Liver (tissue), 9 donors: ENCODE measurements around the gene RAB1A. TPM values are rescaled to one million over a fixed set of nuclear protein-coding genes. Genes with fewer than 3 reads are reported as not detected.

Source experiments
- DNase-seq: peaks from one replicate; pipeline ENCODE4 v3.0.0-alpha.2; 2017; ENCODE audit warnings: low spot score
- H3K27ac ChIP-seq, 2 donors: one replicate each; pipeline ENCODE4 v1.7.0; 2013; ENCODE audit warnings: inconsistent platforms in 2 of 2, low read length in 2 of 2, control low read depth in 1 of 2, low read depth in 1 of 2, mild to moderate bottlenecking in 1 of 2
- H3K27me3 ChIP-seq, 4 donors: one replicate each; pipeline versions ENCODE4 v1.6.1 to v1.7.0; 2013; ENCODE audit warnings: low read length in 3 of 4, inconsistent platforms in 1 of 4, mild to moderate bottlenecking in 1 of 4, moderate library complexity in 1 of 4; ENCODE audit not compliant: control insufficient read depth in 4 of 4, insufficient read depth in 4 of 4
- H3K36me3 ChIP-seq, 4 donors: one replicate each; pipeline versions ENCODE4 v1.6.1 to v1.7.0; 2013; ENCODE audit warnings: low read length in 3 of 4, mild to moderate bottlenecking in 3 of 4, low read depth in 1 of 4, moderate library complexity in 1 of 4; ENCODE audit not compliant: control insufficient read depth in 4 of 4, insufficient read depth in 3 of 4
- H3K4me1 ChIP-seq, 4 donors: one replicate each; pipeline versions ENCODE4 v1.6.1 to v1.7.0; 2013; ENCODE audit warnings: low read length in 3 of 4, mild to moderate bottlenecking in 3 of 4, moderate library complexity in 1 of 4; ENCODE audit not compliant: control insufficient read depth in 4 of 4, insufficient read depth in 4 of 4
- H3K4me3 ChIP-seq, 3 donors: one replicate each; pipeline versions ENCODE4 v1.6.1 to v1.7.0; 2013; ENCODE audit warnings: low read length in 3 of 3, control low read depth in 1 of 3, low read depth in 1 of 3, mild to moderate bottlenecking in 1 of 3
- H3K9ac ChIP-seq, 2 donors: one replicate each; pipeline ENCODE4 v1.7.0; 2013; ENCODE audit warnings: low read length in 2 of 2, mild to moderate bottlenecking in 2 of 2, moderate library complexity in 2 of 2, control low read depth in 1 of 2, low read depth in 1 of 2
- H3K9me3 ChIP-seq, 4 donors: one replicate each; pipeline versions ENCODE4 v1.6.1 to v1.7.0; 2013; ENCODE audit warnings: low read length in 3 of 4; ENCODE audit not compliant: control insufficient read depth in 4 of 4
- ATF3 ChIP-seq: IDR thresholded peaks from 2 replicates; pipeline ENCODE4 v1.6.1; 2016; ENCODE audit warnings: antibody characterized with exemption
- CTCF ChIP-seq: fragments of 150-350 bp; IDR thresholded peaks from 2 replicates; pipeline ENCODE4 v1.5.1; 2017; ENCODE audit warnings: improper control_type of control experiment, low read depth, low read length; ENCODE audit not compliant: missing input control
- EGR1 ChIP-seq, 2 donors: IDR thresholded peaks; 2 replicates each; pipeline ENCODE4 v1.6.1; 2016 to 2018; ENCODE audit warnings: antibody characterized with exemption in 2 of 2, low read depth in 2 of 2
- FOXA1 ChIP-seq: IDR thresholded peaks from 2 replicates; pipeline ENCODE4 v1.6.1; 2016; ENCODE audit warnings: antibody characterized with exemption
- FOXA2 ChIP-seq: IDR thresholded peaks from 2 replicates; pipeline ENCODE4 v1.6.1; 2016; ENCODE audit warnings: antibody characterized with exemption
- GABPA ChIP-seq, 2 donors: IDR thresholded peaks in 1 of 2; conservative IDR thresholded peaks in 1 of 2; 2 replicates each; pipeline ENCODE4 v1.6.1; 2016; ENCODE audit warnings: antibody characterized with exemption in 2 of 2, mild to moderate bottlenecking in 1 of 2, moderate library complexity in 1 of 2
- HNF4A ChIP-seq, 2 donors: conservative IDR thresholded peaks; 2 replicates each; pipeline ENCODE4 v1.6.1; 2016; ENCODE audit warnings: antibody characterized with exemption in 2 of 2, mild to moderate bottlenecking in 2 of 2
- HNF4G ChIP-seq: IDR thresholded peaks from 2 replicates; pipeline ENCODE4 v1.6.1; 2016; ENCODE audit warnings: antibody characterized with exemption
- JUND ChIP-seq, 2 donors: IDR thresholded peaks; 2 replicates each; pipeline ENCODE4 v1.6.1; 2016; ENCODE audit warnings: antibody characterized with exemption in 2 of 2
- NR2F2 ChIP-seq: IDR thresholded peaks from 2 replicates; pipeline ENCODE4 v1.6.1; 2016; ENCODE audit warnings: antibody characterized with exemption
- RAD21 ChIP-seq, 2 donors: IDR thresholded peaks; 2 replicates each; pipeline ENCODE4 v1.6.1; 2016; ENCODE audit warnings: antibody characterized with exemption in 2 of 2, mild to moderate bottlenecking in 2 of 2
- REST ChIP-seq: IDR thresholded peaks from 2 replicates; pipeline ENCODE4 v1.6.1; 2016; ENCODE audit warnings: antibody characterized with exemption, mild to moderate bottlenecking
- RXRA ChIP-seq, 2 donors: IDR thresholded peaks; 2 replicates each; pipeline ENCODE4 v1.6.1; 2017 to 2018; ENCODE audit warnings: antibody characterized with exemption in 2 of 2, mild to moderate bottlenecking in 1 of 2
- SP1 ChIP-seq: IDR thresholded peaks from 2 replicates; pipeline ENCODE4 v1.6.1; 2018; ENCODE audit warnings: antibody characterized with exemption, mild to moderate bottlenecking
- TAF1 ChIP-seq: conservative IDR thresholded peaks from 2 replicates; pipeline ENCODE4 v1.6.1; 2016; ENCODE audit warnings: antibody characterized with exemption, mild to moderate bottlenecking
- YY1 ChIP-seq: IDR thresholded peaks from 2 replicates; pipeline ENCODE4 v1.6.1; 2016; ENCODE audit warnings: antibody characterized with exemption, mild to moderate bottlenecking
- ZBTB33 ChIP-seq: IDR thresholded peaks from 2 replicates; pipeline ENCODE4 v1.6.1; 2016; ENCODE audit warnings: antibody characterized with exemption
- WGBS: extraction: QIAGEN DNeasy Blood & Tissue Kit; methylation state at CpG from one replicate; pipeline ENCODE4 v1.1.7; 2013; 5-methylcytosine and 5-hydroxymethylcytosine counted together
- polyA plus RNA-seq, 2 donors: library from polyadenylated mRNA; stranded (reverse) in 1 of 2; unstranded in 1 of 2; fragments of 200-250 nt in 1 of 2; fragments of >200 nt in 1 of 2; fragmentation: Nextera tagmentation in 1 of 2; extraction: Ambion mirVana in 1 of 2; gene quantifications; one replicate each; pipeline versions ENCODE4 v1.2.1 to v1.2.3, GENCODE V29; 2013 to 2015
- total RNA-seq, 2 donors: library from RNA; depleted of rRNA; stranded (reverse); fragments of >200 nt; gene quantifications; one replicate each; pipeline ENCODE4 v1.2.3, GENCODE V29; 2014
- donor health status: healthy.
- donor health status: healthy.
- donor health status: healthy.
- donor health status: healthy.
- donor health status: healthy.

The RAB1A gene
- total and polyA plus RNA-seq, 4 donors: 52.8 to 89.7 (median 77.8) TPM

GRCh38 chr2:65045651-65046050, 84.3 kb downstream of the RAB1A start:
- no peaks in the 10 kb centered on the region for H3K27me3 ChIP-seq
- TF ChIP-seq EGR1 (IDR thresholded peaks at IDR 0.05; ENCODE audit: low read depth in 2 of 2) (no peak), JUND (IDR thresholded peaks at IDR 0.05) (no peak), FOXA1 (no peak), REST (no peak), TAF1 (no peak), RAD21 (IDR thresholded peaks at IDR 0.05) (no peak), CTCF (no peak), GABPA (IDR thresholded peaks at IDR 0.05 in 1 of 2, conservative IDR thresholded peaks at IDR 0.05 in 1 of 2) (no peak), HNF4G (no peak), ATF3 (no peak), YY1 (no peak), NR2F2 (no peak), ZBTB33 (no peak)
- peaks cover 0 to 3% (median 0%) of the 10 kb centered on the region in 4 donors for H3K36me3 ChIP-seq

GRCh38 chr2:65044097-65044735, 85.7 kb downstream of the RAB1A start:
- no peaks in the 10 kb centered on the region for H3K27me3 ChIP-seq
- H3K27ac ChIP-seq: no peak overlapping the region
- no peak overlapping the region for H3K9ac ChIP-seq
- 91% methylated on average over 7 of the region's 7 CpGs for WGBS
- H3K9me3 ChIP-seq: peaks cover 0 to 3% (median 0%) of the 10 kb centered on the region in 4 donors
- peaks cover 0 to 3% (median 0%) of the 10 kb centered on the region in 4 donors for H3K36me3 ChIP-seq
- no peak overlapping the region for H3K4me3 ChIP-seq
- DNase-seq: no peak
- H3K4me1 ChIP-seq: peaks cover 0 to 5% (median 4%) of the 10 kb centered on the region in 4 donors
- TF ChIP-seq RAD21 (IDR thresholded peaks at IDR 0.05): no peak
- no peak for TF ChIP-seq CTCF
- no peak for TF ChIP-seq YY1
- no peak for TF ChIP-seq NR2F2
- no peak for TF ChIP-seq HNF4A (conservative IDR thresholded peaks at IDR 0.05)
- TF ChIP-seq SP1: no peak
- no peak for TF ChIP-seq RXRA (IDR thresholded peaks at IDR 0.05)
- TF ChIP-seq HNF4G: no peak
- TF ChIP-seq GABPA (IDR thresholded peaks at IDR 0.05 in 1 of 2, conservative IDR thresholded peaks at IDR 0.05 in 1 of 2): no peak
- TF ChIP-seq ATF3: no peak
- TF ChIP-seq ZBTB33: no peak
- TF ChIP-seq FOXA2: no peak
- TF ChIP-seq EGR1 (IDR thresholded peaks at IDR 0.05; ENCODE audit: low read depth in 2 of 2): no peak
- no peak for TF ChIP-seq TAF1
- TF ChIP-seq JUND (IDR thresholded peaks at IDR 0.05): no peak

More at GRCh38 chr2:65045651-65046050, 84.3 kb downstream of the RAB1A start:
- H3K9ac ChIP-seq: no peak overlapping the region
- no peak overlapping the region for H3K27ac ChIP-seq
- peaks cover 0 to 3% (median 0%) of the 10 kb centered on the region in 4 donors for H3K9me3 ChIP-seq
- DNase-seq: no peak
- no peak overlapping the region for H3K4me3 ChIP-seq
- H3K4me1 ChIP-seq: no peaks in the 10 kb centered on the region
- 91% methylated on average over 10 of the region's 10 CpGs for WGBS
